Kidney glomerular epithelial cell (primary cell): ENCODE data around the gene ATP1B1.
A peak's percentile ranks its signal among the peaks of the same experiment; 100 is the strongest.

Experiments used
- DNase-seq: peaks from one replicate; lab custom pipeline; 2025; lab: John Stamatoyannopoulos, UW

The ATP1B1 gene

GRCh38 chr1:169094897-169095569, 11.5 kb upstream of the ATP1B1 start:
- DNase-seq, result no peak

GRCh38 chr1:169098380-169098779, 8.1 kb upstream of the ATP1B1 start:
- no peak for DNase-seq

GRCh38 chr1:169099561-169099960, 6.9 kb upstream of the ATP1B1 start:
- peak; percentile 43 for DNase-seq

GRCh38 chr1:169100208-169100607, 6.3 kb upstream of the ATP1B1 start:
- no peak for DNase-seq

GRCh38 chr1:169100651-169101088, 5.8 kb upstream of the ATP1B1 start:
- DNase-seq, result no peak

GRCh38 chr1:169102567-169102966, 3.9 kb upstream of the ATP1B1 start:
- DNase-seq, result peak; percentile 51

- no peak for DNase-seq
Observed at GRCh38 chr1:169103002-169103401, 3.5 kb upstream of the ATP1B1 start.

GRCh38 chr1:169103480-169103893, 3.0 kb upstream of the ATP1B1 start:
- no peak for DNase-seq

- DNase-seq, result no peak
Observed at GRCh38 chr1:169105087-169105433, 1.4 kb upstream of the ATP1B1 start.

GRCh38 chr1:169105434-169106094, 926 bp upstream of the ATP1B1 start:
- DNase-seq, result no peak

- DNase-seq, result peak; percentile 32
Observed at GRCh38 chr1:169106921-169107602, 572 bp downstream of the ATP1B1 start.

- peak; percentile 46 for DNase-seq
Observed at GRCh38 chr1:169107603-169108208, 1.2 kb downstream of the ATP1B1 start.

GRCh38 chr1:169108223-169108622, 1.7 kb downstream of the ATP1B1 start:
- no peak for DNase-seq

- DNase-seq, result peak; percentile 45
Observed at GRCh38 chr1:169108863-169109560, 2.5 kb downstream of the ATP1B1 start.

- peak; percentile 87 for DNase-seq
Observed at GRCh38 chr1:169109561-169110134, 3.2 kb downstream of the ATP1B1 start.

- DNase-seq, result no peak
Observed at GRCh38 chr1:169110236-169110635, 3.7 kb downstream of the ATP1B1 start.

GRCh38 chr1:169110689-169111447, 4.4 kb downstream of the ATP1B1 start:
- DNase-seq, result no peak

GRCh38 chr1:169111472-169111871, 5.0 kb downstream of the ATP1B1 start:
- DNase-seq, result no peak

- no peak for DNase-seq
Observed at GRCh38 chr1:169112241-169112640, 5.8 kb downstream of the ATP1B1 start.

GRCh38 chr1:169113613-169114119, 7.2 kb downstream of the ATP1B1 start:
- DNase-seq, result peak; percentile 96
